ENCODE data around the gene EMILIN1.

EMILIN1 gene

GRCh38 chr2:27123302-27124150 is 45.1 kb downstream of the EMILIN1 start, which contains the start of gene ABHD1:
ABHD1 (plus strand) TSS chr2:27123815; CDS start chr2:27123949, 134 bp downstream.
- ATAC-seq (peak; percentile 78), DNase-seq (peak; percentile 71)

- no peak for DNase-seq
- no peak for ATAC-seq
These were observed 46.7 kb downstream of the EMILIN1 start for GRCh38 chr2:27125104-27125503.

- DNase-seq (no peak), ATAC-seq (no peak)
These were observed 47.9 kb downstream of the EMILIN1 start for GRCh38 chr2:27126252-27126710.

GRCh38 chr2:27127883-27128667 is 49.7 kb downstream of the EMILIN1 start:
- DNase-seq (no peak), ATAC-seq (no peak)

GRCh38 chr2:27128668-27129571 is 50.5 kb downstream of the EMILIN1 start:
- no peak for ATAC-seq
- DNase-seq, result no peak

GRCh38 chr2:27130396-27130795 is 52.0 kb downstream of the EMILIN1 start:
- DNase-seq, result no peak
- ATAC-seq, result no peak

- ATAC-seq, result no peak
- no peak for DNase-seq
These were observed 53.0 kb downstream of the EMILIN1 start for GRCh38 chr2:27131429-27131828.

GRCh38 chr2:27133195-27133875 is 54.9 kb downstream of the EMILIN1 start:
- DNase-seq (peak; percentile 36), ATAC-seq (no peak)

- DNase-seq, result peak; percentile 100
- ATAC-seq, result peak; percentile 92
These were observed 55.7 kb downstream of the EMILIN1 start, which contains the start of gene PREB for GRCh38 chr2:27133905-27134780. PREB (minus strand) TSS chr2:27134636; CDS start chr2:27134421, 215 bp downstream.

- ATAC-seq, result no peak
- no peak for DNase-seq
These were observed 56.5 kb downstream of the EMILIN1 start for GRCh38 chr2:27134781-27135477.

GRCh38 chr2:27135478-27135955 is 57.1 kb downstream of the EMILIN1 start:
- no peak for DNase-seq
- ATAC-seq, result no peak

Data from stimulated activated naive CD8-positive, alpha-beta T cell treated with anti-CD3 and anti-CD28 coated beads, Interleukin-15, Interleukin-2, amounts not matched to agents 100 U/mL and 50 U/mL, for 24 hours (primary cell).